T-helper 22 cell (primary cell): ENCODE measurements around the gene PSMB11.

Experiments used
- DNase-seq: peaks from one replicate; pipeline ENCODE4 v3.0.0-alpha.2; 2020; ENCODE audit warnings: low read depth

The PSMB11 gene

GRCh38 chr14:23058654-23059504 is 16.9 kb downstream of the PSMB11 start:
- DNase-seq = no peak

- no peak for DNase-seq
These were observed 18.7 kb downstream of the PSMB11 start for GRCh38 chr14:23060536-23061260.

- no peak for DNase-seq
These were observed 20.0 kb downstream of the PSMB11 start for GRCh38 chr14:23062002-23062401.

GRCh38 chr14:23063601-23064000 is 21.6 kb downstream of the PSMB11 start:
- no peak for DNase-seq

GRCh38 chr14:23066368-23066767 is 24.4 kb downstream of the PSMB11 start:
- no peak for DNase-seq

GRCh38 chr14:23066855-23067744 is 25.1 kb downstream of the PSMB11 start:
- no peak for DNase-seq

- no peak for DNase-seq
These were observed 26.1 kb downstream of the PSMB11 start for GRCh38 chr14:23067847-23068788.

- DNase-seq = peak; percentile 44
These were observed 26.9 kb downstream of the PSMB11 start for GRCh38 chr14:23068789-23069412.

GRCh38 chr14:23069413-23069806 is 27.4 kb downstream of the PSMB11 start:
- no peak for DNase-seq

- no peak for DNase-seq
These were observed 28.5 kb downstream of the PSMB11 start for GRCh38 chr14:23070262-23071129.

- peak; percentile 67 for DNase-seq
These were observed 29.4 kb downstream of the PSMB11 start for GRCh38 chr14:23071244-23071920.

GRCh38 chr14:23071921-23072539 is 30.0 kb downstream of the PSMB11 start:
- no peak for DNase-seq

GRCh38 chr14:23074906-23075305 is 32.9 kb downstream of the PSMB11 start:
- DNase-seq = no peak

- no peak for DNase-seq
These were observed 34.9 kb downstream of the PSMB11 start for GRCh38 chr14:23076785-23077408.

- no peak for DNase-seq
These were observed 36.0 kb downstream of the PSMB11 start for GRCh38 chr14:23077962-23078361.

- no peak for DNase-seq
These were observed 36.7 kb downstream of the PSMB11 start for GRCh38 chr14:23078692-23079116.

- no peak for DNase-seq
These were observed 37.7 kb downstream of the PSMB11 start for GRCh38 chr14:23079716-23080115.

- DNase-seq = no peak
These were observed 38.5 kb downstream of the PSMB11 start for GRCh38 chr14:23080474-23080873.
